SK-N-SH treated with all-trans-retinoic acid at 6 μM for 48 hours (cell line): ENCODE results near the gene PRR5.

ENCODE experiments used
- BACH2 ChIP-seq: fragments of 250-450 bp; sonication (Bioruptor Pico); IDR thresholded peaks from 2 replicates; pipeline ENCODE4 v1.9.0; 2021; ENCODE audit warnings: mild to moderate bottlenecking, borderline replicate concordance
- CSDC2 ChIP-seq: fragments of 250-450 bp; sonication (Bioruptor Pico); IDR thresholded peaks from 2 replicates; pipeline ENCODE4 v1.5.0; 2020; ENCODE audit warnings: mild to moderate bottlenecking, moderate library complexity
- ISL1 ChIP-seq: fragments of 250-450 bp; sonication (Bioruptor Pico); IDR thresholded peaks from 2 replicates; pipeline ENCODE4 v2.1.2; 2022; ENCODE audit warnings: mild to moderate bottlenecking, moderate library complexity
- RARB ChIP-seq: fragments of 250-450 bp; sonication (Bioruptor Pico); IDR thresholded peaks from 2 replicates; pipeline ENCODE4 v1.8.0; 2021; ENCODE audit warnings: mild to moderate bottlenecking, moderate library complexity
- TCF4 ChIP-seq: fragments of 250-450 bp; sonication (Bioruptor Pico); IDR thresholded peaks from 2 replicates; pipeline ENCODE4 v1.8.0; 2021; ENCODE audit warnings: mild to moderate bottlenecking, moderate library complexity, borderline replicate concordance
- ZC3H10 ChIP-seq: fragments of 250-450 bp; sonication (Bioruptor Pico); IDR thresholded peaks from 2 replicates; pipeline ENCODE4 v1.5.1; 2021; ENCODE audit warnings: mild to moderate bottlenecking, moderate library complexity
- ZFP3 ChIP-seq: fragments of 250-450 bp; sonication (Bioruptor Pico); IDR thresholded peaks from 2 replicates; pipeline ENCODE4 v1.5.0; 2020; ENCODE audit warnings: mild to moderate bottlenecking, moderate library complexity
- ZFP30 ChIP-seq: fragments of 450-650 bp; formaldehyde crosslinking; IDR thresholded peaks from 2 replicates; pipeline ENCODE4 v1.5.0; 2022; ENCODE audit warnings: mild to moderate bottlenecking, moderate library complexity
- ZNF565 ChIP-seq: fragments of 450-650 bp; formaldehyde crosslinking; conservative IDR thresholded peaks from 2 replicates; pipeline ENCODE4 v1.5.0; 2020; ENCODE audit warnings: low read depth, mild to moderate bottlenecking, moderate library complexity
- ZNF8 ChIP-seq: fragments of 450-650 bp; formaldehyde crosslinking; IDR thresholded peaks from 2 replicates; pipeline ENCODE4 v1.5.0; 2020; ENCODE audit warnings: mild to moderate bottlenecking, moderate library complexity
- TF ChIP-seq, protein P1 (sequence below): fragments of 250-450 bp; sonication (Bioruptor Pico); IDR thresholded peaks from 2 replicates; pipeline ENCODE4 v1.8.0; 2020; ENCODE audit warnings: mild to moderate bottlenecking, moderate library complexity, borderline replicate concordance
- TF ChIP-seq, protein P2 (sequence below): fragments of 250-450 bp; sonication (Bioruptor Pico); IDR thresholded peaks from 2 replicates; pipeline ENCODE4 v1.5.0; 2020; ENCODE audit warnings: mild to moderate bottlenecking, moderate library complexity

DNA sequence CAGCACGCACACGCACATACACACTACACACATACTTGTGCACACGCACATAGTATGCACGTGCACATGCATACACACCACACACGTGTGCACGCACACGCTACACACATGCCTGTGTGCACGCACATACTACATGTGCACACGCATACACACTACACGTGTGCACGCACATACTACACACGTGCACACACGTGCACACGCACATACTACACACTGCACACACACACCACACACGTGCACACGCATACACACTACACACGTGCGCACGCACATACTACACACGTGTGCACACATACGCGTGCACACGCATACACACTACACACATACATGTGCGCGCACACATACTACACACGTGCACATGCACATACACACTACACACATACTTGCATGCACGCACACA is 30.7 kb downstream of the PRR5 start:
- TF ChIP-seq ZFP3 (CRISPR knock-in tag) = no peak
- no peak for TF ChIP-seq BACH2 (CRISPR knock-in tag)
- TF ChIP-seq, protein P1, sequence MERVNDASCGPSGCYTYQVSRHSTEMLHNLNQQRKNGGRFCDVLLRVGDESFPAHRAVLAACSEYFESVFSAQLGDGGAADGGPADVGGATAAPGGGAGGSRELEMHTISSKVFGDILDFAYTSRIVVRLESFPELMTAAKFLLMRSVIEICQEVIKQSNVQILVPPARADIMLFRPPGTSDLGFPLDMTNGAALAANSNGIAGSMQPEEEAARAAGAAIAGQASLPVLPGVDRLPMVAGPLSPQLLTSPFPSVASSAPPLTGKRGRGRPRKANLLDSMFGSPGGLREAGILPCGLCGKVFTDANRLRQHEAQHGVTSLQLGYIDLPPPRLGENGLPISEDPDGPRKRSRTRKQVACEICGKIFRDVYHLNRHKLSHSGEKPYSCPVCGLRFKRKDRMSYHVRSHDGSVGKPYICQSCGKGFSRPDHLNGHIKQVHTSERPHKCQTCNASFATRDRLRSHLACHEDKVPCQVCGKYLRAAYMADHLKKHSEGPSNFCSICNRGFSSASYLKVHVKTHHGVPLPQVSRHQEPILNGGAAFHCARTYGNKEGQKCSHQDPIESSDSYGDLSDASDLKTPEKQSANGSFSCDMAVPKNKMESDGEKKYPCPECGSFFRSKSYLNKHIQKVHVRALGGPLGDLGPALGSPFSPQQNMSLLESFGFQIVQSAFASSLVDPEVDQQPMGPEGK (CRISPR knock-in tag) = no peak
- no peak for TF ChIP-seq CSDC2 (CRISPR knock-in tag)
- TF ChIP-seq ZNF565 = no peak
- TF ChIP-seq, protein P2, sequence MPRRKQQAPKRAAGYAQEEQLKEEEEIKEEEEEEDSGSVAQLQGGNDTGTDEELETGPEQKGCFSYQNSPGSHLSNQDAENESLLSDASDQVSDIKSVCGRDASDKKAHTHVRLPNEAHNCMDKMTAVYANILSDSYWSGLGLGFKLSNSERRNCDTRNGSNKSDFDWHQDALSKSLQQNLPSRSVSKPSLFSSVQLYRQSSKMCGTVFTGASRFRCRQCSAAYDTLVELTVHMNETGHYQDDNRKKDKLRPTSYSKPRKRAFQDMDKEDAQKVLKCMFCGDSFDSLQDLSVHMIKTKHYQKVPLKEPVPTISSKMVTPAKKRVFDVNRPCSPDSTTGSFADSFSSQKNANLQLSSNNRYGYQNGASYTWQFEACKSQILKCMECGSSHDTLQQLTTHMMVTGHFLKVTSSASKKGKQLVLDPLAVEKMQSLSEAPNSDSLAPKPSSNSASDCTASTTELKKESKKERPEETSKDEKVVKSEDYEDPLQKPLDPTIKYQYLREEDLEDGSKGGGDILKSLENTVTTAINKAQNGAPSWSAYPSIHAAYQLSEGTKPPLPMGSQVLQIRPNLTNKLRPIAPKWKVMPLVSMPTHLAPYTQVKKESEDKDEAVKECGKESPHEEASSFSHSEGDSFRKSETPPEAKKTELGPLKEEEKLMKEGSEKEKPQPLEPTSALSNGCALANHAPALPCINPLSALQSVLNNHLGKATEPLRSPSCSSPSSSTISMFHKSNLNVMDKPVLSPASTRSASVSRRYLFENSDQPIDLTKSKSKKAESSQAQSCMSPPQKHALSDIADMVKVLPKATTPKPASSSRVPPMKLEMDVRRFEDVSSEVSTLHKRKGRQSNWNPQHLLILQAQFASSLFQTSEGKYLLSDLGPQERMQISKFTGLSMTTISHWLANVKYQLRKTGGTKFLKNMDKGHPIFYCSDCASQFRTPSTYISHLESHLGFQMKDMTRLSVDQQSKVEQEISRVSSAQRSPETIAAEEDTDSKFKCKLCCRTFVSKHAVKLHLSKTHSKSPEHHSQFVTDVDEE (CRISPR knock-in tag) = no peak
- no peak for TF ChIP-seq ZFP30 (CRISPR knock-in tag)
- TF ChIP-seq ZC3H10 (CRISPR knock-in tag) = no peak
- TF ChIP-seq RARB (CRISPR knock-in tag) = no peak
- TF ChIP-seq TCF4 (CRISPR knock-in tag) = no peak
- no peak for TF ChIP-seq ISL1 (CRISPR knock-in tag)
- no peak for TF ChIP-seq ZNF8 (CRISPR knock-in tag)
